ENCODE measurements around the gene SAG. TPM values are rescaled to one million over a fixed set of nuclear protein-coding genes. Genes with fewer than 3 reads are reported as not detected.
A peak's percentile ranks its signal among the peaks of the same experiment; 100 is the strongest.

Gene SAG
- total and polyA plus RNA-seq, 12 donors, result 0.06 to 0.20 TPM; not detected in 10

DNA sequence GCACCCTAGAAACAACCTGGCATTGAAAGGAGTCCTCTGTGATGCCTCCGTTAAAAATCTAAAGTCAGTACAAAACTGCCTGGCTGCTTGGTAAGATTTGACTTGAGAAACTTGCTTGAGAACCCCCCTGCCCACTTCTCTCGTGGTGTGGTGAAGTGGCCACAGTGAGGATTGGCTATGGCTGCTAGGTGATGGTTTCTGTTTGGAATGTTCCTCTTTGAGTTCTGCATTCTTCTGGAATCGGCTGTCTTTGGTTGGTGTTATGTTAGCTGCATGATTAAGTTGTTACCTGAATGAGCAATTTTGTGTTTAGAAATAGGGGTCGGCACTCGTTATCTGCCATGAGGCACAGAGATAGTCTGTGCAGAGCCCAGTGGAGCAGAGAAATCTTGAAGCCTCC, 21.7 kb upstream of the SAG start:
- Histone ChIP-seq H3K9me3 (replicated peaks in 1 of 3) (no peaks in the 10 kb centered on the region), H3K4me1 (replicated peaks in 1 of 2) (no peaks in the 10 kb centered on the region), H3K27me3 (no peaks in the 10 kb centered on the region), H3K36me3 (replicated peaks in 1 of 2) (peaks cover 0 to 66% of the 10 kb centered on the region in 2 donors), H3K4me3 (no peak overlapping the region), H3K27ac (no peak overlapping the region)
- WGBS, 4 donors, result 85 to 92% (median 90%) methylated on average over 5 of the region's 5 CpGs
- no peak for DNase-seq
- TF ChIP-seq, protein P1, sequence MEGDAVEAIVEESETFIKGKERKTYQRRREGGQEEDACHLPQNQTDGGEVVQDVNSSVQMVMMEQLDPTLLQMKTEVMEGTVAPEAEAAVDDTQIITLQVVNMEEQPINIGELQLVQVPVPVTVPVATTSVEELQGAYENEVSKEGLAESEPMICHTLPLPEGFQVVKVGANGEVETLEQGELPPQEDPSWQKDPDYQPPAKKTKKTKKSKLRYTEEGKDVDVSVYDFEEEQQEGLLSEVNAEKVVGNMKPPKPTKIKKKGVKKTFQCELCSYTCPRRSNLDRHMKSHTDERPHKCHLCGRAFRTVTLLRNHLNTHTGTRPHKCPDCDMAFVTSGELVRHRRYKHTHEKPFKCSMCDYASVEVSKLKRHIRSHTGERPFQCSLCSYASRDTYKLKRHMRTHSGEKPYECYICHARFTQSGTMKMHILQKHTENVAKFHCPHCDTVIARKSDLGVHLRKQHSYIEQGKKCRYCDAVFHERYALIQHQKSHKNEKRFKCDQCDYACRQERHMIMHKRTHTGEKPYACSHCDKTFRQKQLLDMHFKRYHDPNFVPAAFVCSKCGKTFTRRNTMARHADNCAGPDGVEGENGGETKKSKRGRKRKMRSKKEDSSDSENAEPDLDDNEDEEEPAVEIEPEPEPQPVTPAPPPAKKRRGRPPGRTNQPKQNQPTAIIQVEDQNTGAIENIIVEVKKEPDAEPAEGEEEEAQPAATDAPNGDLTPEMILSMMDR (IDR thresholded peaks at IDR 0.05), result no peak
- TF ChIP-seq POLR2A (IDR thresholded peaks at IDR 0.05), result no peak
- intact Hi-C loops (cut with DNase I), result no loop called here

DNA sequence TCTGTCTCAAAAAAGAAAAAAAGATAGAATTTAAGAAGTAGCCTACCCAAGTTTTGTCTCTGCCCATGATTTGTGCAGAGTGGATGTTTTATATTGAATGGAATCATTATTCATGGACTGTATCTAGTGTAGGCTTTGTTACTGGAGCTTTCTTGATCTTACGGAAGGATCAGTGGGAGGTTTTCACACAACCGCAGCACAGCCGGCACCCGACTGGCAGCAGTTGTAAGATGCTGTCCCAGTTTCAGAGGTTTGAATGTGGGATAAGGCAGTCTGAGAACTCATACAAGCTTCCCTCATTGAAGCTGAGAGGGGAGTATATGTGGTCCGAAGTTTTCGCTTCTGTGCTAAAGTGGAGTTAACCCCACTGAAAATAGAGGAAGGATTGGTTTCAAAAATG, 19.7 kb upstream of the SAG start:
- intact Hi-C loops (cut with DNase I), result no loop called here
- Histone ChIP-seq H3K27ac (no peak overlapping the region), H3K36me3 (replicated peaks in 1 of 2) (peaks cover 0 to 71% of the 10 kb centered on the region in 2 donors), H3K27me3 (no peaks in the 10 kb centered on the region), H3K9me3 (replicated peaks in 1 of 3) (no peaks in the 10 kb centered on the region), H3K4me1 (replicated peaks in 1 of 2) (no peaks in the 10 kb centered on the region), H3K4me3 (no peak overlapping the region)
- TF ChIP-seq, protein P1 (IDR thresholded peaks at IDR 0.05), result no peak
- TF ChIP-seq POLR2A (IDR thresholded peaks at IDR 0.05), result no peak
- no peak for DNase-seq
- WGBS, 4 donors, result 95 to 98% (median 97%) methylated on average over 6 of the region's 6 CpGs

DNA sequence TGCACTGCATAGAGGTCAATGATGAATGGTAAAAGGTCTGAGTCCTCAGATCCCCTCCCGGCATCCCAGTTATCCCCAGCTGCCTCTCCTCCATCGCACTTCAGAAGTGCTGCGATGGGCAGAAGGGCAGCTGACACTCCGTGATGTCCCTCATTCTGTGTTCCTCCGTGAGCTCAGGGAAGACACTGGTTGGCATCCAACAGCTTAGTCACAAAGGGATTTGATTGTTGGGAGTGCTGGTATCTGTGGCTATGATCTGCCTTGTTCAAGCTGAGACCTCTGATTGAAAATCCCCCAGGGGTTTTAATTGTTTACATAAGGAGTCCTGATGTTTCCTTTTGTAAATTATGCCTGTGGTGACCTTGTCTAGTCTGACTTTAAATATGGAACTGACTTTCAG, 19.0 kb upstream of the SAG start:
- intact Hi-C loops (cut with DNase I), result no loop called here
- Histone ChIP-seq H3K27ac (no peak overlapping the region), H3K4me1 (replicated peaks in 1 of 2) (no peaks in the 10 kb centered on the region), H3K27me3 (no peaks in the 10 kb centered on the region), H3K4me3 (no peak overlapping the region), H3K36me3 (replicated peaks in 1 of 2) (peaks cover 0 to 71% of the 10 kb centered on the region in 2 donors), H3K9me3 (replicated peaks in 1 of 3) (no peaks in the 10 kb centered on the region)
- DNase-seq, result no peak
- TF ChIP-seq, protein P1 (IDR thresholded peaks at IDR 0.05), result no peak
- no peak for TF ChIP-seq POLR2A (IDR thresholded peaks at IDR 0.05)
- 69 to 83% (median 77%) methylated on average over 5 of the region's 5 CpGs for WGBS, 4 donors

DNA sequence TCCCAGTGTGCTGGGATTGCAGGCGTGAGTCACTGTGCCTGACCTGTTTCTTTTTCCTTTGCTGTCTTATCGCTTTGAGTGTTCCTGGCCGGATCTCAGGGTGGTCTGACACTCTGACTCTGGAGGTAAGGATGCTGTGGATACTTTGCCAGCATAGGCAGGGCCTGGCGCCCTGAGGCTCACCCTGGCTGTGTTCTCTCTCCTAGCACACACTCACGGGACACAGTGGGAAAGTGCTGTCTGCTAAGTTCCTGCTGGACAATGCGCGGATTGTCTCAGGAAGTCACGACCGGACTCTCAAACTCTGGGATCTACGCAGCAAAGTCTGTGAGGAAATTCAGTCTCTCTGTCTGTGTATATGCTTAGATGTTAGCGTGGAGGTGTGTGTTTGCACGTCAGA, 18.0 kb upstream of the SAG start:
- 75 to 89% (median 81%) methylated on average over 8 to 12 of the region's 12 CpGs for WGBS, 4 donors
- no peak for TF ChIP-seq POLR2A (IDR thresholded peaks at IDR 0.05)
- TF ChIP-seq, protein P1 (IDR thresholded peaks at IDR 0.05), result no peak
- H3K36me3 ChIP-seq (replicated peaks in 1 of 2), result peaks cover 0 to 78% of the 10 kb centered on the region in 2 donors
- no peaks in the 10 kb centered on the region for H3K27me3 ChIP-seq
- H3K4me1 ChIP-seq (replicated peaks in 1 of 2), result no peaks in the 10 kb centered on the region
- no peak overlapping the region for H3K4me3 ChIP-seq
- intact Hi-C loops (cut with DNase I), result no loop called here
- H3K27ac ChIP-seq, result no peak overlapping the region
- peak in 1 of 7 donors; percentile 8 for DNase-seq
- no peaks in the 10 kb centered on the region for H3K9me3 ChIP-seq (replicated peaks in 1 of 3)

All from adrenal gland (tissue), 12 donors.